ENCODE results near the gene ZFAND3. TPM values are rescaled to one million over a fixed set of nuclear protein-coding genes. Genes with fewer than 3 reads are reported as not detected.

The ZFAND3 gene
- total RNA-seq, 2 experiments from 2014 or later: 27.5 to 29.2 TPM

DNA sequence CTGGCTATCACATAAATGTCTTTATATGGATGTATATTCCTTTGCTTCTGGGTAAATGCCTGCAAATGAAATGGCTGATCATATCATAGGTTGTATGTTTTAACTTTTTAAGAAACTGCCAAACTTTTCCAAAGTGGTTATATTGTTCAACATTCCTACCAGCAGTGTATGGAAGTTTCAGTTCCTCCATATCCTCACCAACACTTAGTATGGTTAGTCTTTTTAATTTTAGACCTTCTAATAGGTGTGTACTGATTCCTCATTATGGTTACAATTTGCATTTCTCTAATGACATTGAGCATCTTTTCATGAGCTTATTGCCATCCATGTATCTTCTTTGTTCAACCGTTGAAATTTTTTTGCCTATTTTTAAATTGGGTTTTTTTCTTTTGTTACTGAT lies 155.4 kb downstream of the ZFAND3 start:
- ATAC-seq: no peak
- Mint-ChIP-seq H3K36me3 (ENCODE audit: low read depth) (peaks cover 33% of the 10 kb centered on the region), H3K4me3 (no peak overlapping the region), H3K9me3 (ENCODE audit: insufficient read depth) (peaks cover 8% of the 10 kb centered on the region), H3K4me1 (ENCODE audit: low read depth) (peaks cover 24% of the 10 kb centered on the region), H3K27me3 (ENCODE audit: low read depth) (no peaks in the 10 kb centered on the region), H3K27ac (no peak overlapping the region)
- DNase-seq: no peak
- ChIA-PET CTCF (no interaction called here), POLR2A (no interaction called here)

DNA sequence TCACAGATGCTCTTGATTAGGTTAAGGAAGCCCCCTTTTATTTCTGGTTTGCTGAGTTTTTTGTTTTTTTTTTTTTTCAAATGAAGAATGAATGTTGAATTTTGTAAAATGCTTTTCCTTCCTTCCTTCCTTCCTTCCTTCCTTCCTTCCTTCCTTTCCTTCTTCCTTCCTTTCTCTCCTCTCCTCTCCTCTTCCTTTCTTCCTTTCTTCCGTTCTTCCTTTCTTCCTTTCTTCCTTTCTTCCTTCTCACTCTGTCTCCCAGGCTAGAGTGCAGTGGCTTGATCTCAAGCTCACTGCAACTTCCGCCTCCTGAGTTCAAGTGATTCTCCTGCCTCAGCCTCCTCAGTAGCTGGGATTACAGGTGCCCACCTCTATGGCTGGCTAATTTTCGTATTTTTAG lies 158.2 kb downstream of the ZFAND3 start:
- H3K9me3 Mint-ChIP-seq (ENCODE audit: insufficient read depth): peaks cover 8% of the 10 kb centered on the region
- no peaks in the 10 kb centered on the region for H3K27me3 Mint-ChIP-seq (ENCODE audit: low read depth)
- H3K4me3 Mint-ChIP-seq: no peak overlapping the region
- no peak overlapping the region for H3K27ac Mint-ChIP-seq
- H3K36me3 Mint-ChIP-seq (ENCODE audit: low read depth): peaks cover 28% of the 10 kb centered on the region
- ChIA-PET CTCF (no interaction called here), POLR2A (no interaction called here)
- DNase-seq (no peak), ATAC-seq (no peak)
- peaks cover 13% of the 10 kb centered on the region for H3K4me1 Mint-ChIP-seq (ENCODE audit: low read depth)

DNA sequence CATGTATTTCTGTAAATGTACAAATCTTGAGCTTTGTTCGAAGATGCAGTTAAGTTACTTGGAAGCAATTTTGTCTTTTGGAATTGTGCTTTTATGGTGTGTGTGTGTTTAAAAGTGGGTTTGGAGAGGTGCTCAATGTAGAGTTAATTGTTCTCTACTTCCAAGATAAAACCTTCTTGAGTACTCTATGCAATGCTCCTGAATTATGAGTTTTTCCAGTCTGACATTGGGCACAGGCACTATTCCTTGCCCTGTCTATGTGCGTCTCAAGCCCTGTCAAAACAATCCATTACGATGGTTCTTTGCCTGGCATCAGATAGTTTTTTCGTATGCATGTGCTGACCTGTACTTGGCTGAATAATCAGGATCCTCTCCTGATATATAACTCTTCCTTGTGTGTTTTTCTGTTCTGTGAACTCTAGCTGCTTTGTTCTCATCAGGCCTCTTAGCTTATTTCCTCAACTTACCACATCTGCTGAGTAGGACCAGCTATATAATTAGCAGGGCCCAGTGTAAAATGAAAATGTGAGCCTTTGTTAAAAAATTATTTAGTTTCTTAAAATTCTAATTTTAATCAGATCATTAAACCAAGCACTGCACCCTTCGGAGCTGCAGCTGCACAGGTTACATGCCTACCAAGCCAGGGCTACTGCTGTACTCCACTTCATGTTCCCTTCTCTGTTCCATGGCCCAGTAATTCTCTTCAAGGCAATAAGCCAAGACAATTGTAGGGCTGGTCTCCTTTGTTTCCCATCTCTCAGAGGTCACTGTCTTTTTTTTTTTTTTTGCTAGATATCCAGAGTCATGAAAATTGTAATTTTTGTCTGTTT lies 160.1 kb downstream of the ZFAND3 start:
- Mint-ChIP-seq H3K9me3 (ENCODE audit: insufficient read depth) (peaks cover 4% of the 10 kb centered on the region), H3K4me1 (ENCODE audit: low read depth) (peaks cover 20% of the 10 kb centered on the region), H3K27me3 (ENCODE audit: low read depth) (no peaks in the 10 kb centered on the region), H3K4me3 (no peak overlapping the region), H3K27ac (no peak overlapping the region), H3K36me3 (ENCODE audit: low read depth) (peaks cover 17% of the 10 kb centered on the region)
- ATAC-seq (no peak), DNase-seq (no peak)
- POLR2A ChIA-PET: no interaction called here
- CTCF ChIA-PET: no interaction called here

DNA sequence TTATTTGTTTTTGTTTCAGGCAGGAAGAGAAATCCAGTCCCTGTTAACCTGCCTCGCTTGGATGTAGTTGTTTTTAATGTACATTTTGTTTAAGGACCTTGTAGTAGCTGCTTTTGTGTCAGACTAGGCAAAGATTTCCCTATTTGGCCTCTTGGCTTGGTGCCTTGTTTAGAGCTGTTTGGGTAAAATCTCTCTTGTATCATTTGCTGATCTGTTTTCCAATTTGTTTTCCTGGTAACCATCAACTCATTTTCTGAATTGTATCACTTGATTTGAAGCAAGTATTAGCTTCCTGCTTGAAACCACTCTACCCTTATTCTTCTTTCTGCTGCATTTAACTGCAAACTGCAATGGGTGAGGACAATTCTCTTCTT lies 160.7 kb downstream of the ZFAND3 start:
- peaks cover 13% of the 10 kb centered on the region for H3K36me3 Mint-ChIP-seq (ENCODE audit: low read depth)
- H3K4me1 Mint-ChIP-seq (ENCODE audit: low read depth): peaks cover 20% of the 10 kb centered on the region
- H3K27me3 Mint-ChIP-seq (ENCODE audit: low read depth): no peaks in the 10 kb centered on the region
- ChIA-PET POLR2A (no interaction called here), CTCF (no interaction called here)
- no peak for DNase-seq
- no peak overlapping the region for H3K4me3 Mint-ChIP-seq
- no peaks in the 10 kb centered on the region for H3K9me3 Mint-ChIP-seq (ENCODE audit: insufficient read depth)
- no peak for ATAC-seq
- no peak overlapping the region for H3K27ac Mint-ChIP-seq

DNA sequence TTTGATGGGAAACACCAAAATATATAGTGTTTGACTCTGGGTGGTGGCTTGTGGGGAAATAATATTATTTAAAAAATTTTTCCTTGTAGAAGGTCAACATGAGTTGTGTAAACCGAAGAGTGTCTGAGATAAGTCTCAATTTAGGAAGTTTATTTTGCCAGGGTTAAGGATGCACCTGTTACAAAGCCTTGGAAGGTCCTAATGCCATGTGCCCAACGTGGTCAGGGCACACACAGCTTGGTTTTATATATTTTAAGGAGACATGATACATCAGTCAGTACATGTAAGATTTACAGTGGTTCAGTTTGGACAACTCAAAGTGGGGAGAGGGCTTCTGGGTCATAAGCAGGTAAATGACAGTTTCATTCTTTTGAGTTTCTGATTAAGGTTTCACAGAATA lies 162.1 kb downstream of the ZFAND3 start:
- CTCF ChIA-PET: interaction anchor here (1.4 kb wide), 1 partner anchor 123 kb away, joined by 3 read pairs; no protein-coding TSS in a partner anchor
- DNase-seq (no peak), ATAC-seq (no peak)
- Mint-ChIP-seq H3K27ac (no peak overlapping the region), H3K9me3 (ENCODE audit: insufficient read depth) (no peaks in the 10 kb centered on the region), H3K4me1 (ENCODE audit: low read depth) (peaks cover 26% of the 10 kb centered on the region), H3K4me3 (no peak overlapping the region), H3K36me3 (ENCODE audit: low read depth) (peaks cover 4% of the 10 kb centered on the region), H3K27me3 (ENCODE audit: low read depth) (no peaks in the 10 kb centered on the region)
- POLR2A ChIA-PET: no interaction called here

DNA sequence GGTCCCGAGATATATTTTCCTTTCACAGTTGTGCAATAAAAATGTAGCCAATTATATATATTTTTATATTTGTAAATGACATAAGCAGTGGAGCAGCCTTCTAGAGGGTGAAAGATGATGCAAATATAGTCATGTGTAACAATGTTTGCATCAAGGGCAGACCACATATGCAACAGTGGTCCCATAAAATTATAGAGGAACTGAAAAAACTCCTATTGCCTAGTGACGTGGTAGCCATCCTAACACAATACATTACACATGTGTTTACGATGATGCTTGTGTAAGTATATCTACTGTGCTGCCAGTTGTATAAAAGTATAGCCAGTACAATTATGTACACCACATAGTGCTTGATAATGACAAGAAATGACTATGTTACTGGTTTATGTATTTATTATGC lies 162.8 kb downstream of the ZFAND3 start:
- no peak overlapping the region for H3K4me3 Mint-ChIP-seq
- H3K27ac Mint-ChIP-seq: no peak overlapping the region
- no peaks in the 10 kb centered on the region for H3K9me3 Mint-ChIP-seq (ENCODE audit: insufficient read depth)
- H3K36me3 Mint-ChIP-seq (ENCODE audit: low read depth): peaks cover 4% of the 10 kb centered on the region
- peaks cover 3% of the 10 kb centered on the region for H3K27me3 Mint-ChIP-seq (ENCODE audit: low read depth)
- no peak for ATAC-seq
- DNase-seq: no peak
- H3K4me1 Mint-ChIP-seq (ENCODE audit: low read depth): peaks cover 29% of the 10 kb centered on the region
- ChIA-PET CTCF (interaction anchor here (0.6 to 1.3 kb wide), 2 partner anchors 9 to 105 kb away, joined by 3 read pairs; no protein-coding TSS in a partner anchor), POLR2A (no interaction called here)

DNA sequence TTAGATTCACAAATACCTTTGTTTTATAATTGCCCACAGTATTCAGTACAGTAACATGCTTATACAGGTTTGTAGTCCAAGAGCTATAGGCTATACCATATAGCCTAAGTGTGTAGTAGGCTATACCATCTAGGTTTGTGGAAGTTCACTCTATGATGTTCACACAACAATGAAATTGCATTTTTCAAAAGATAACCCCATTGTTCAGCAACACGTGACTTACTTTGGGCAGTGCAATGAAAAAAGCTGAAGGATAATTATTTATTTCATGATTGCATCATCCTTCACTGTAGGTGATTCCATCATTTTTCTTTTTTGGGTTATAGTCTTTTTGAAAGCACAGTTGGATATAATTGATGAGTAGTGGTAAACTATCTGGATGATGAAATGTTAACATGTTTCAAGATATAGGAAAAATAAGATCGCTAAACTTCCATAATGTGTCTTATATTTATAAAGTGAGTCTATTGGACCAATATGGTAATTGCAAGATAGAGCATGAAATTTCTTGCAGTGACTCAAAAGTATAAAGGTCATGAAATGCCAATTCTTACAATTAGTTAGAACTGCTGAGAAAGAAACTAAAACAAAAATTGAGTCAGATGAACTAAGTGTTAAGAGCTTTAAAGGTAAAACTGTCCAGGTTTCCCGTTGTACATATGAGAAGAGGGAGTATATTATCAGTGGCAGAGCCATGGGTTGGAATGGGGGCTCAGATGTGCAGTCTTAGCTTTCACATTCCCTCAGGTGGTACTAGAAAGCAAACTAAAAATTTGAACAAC lies 164.4 kb downstream of the ZFAND3 start:
- H3K27ac Mint-ChIP-seq: no peak overlapping the region
- H3K27me3 Mint-ChIP-seq (ENCODE audit: low read depth): peaks cover 3% of the 10 kb centered on the region
- peaks cover 2% of the 10 kb centered on the region for H3K36me3 Mint-ChIP-seq (ENCODE audit: low read depth)

DNA sequence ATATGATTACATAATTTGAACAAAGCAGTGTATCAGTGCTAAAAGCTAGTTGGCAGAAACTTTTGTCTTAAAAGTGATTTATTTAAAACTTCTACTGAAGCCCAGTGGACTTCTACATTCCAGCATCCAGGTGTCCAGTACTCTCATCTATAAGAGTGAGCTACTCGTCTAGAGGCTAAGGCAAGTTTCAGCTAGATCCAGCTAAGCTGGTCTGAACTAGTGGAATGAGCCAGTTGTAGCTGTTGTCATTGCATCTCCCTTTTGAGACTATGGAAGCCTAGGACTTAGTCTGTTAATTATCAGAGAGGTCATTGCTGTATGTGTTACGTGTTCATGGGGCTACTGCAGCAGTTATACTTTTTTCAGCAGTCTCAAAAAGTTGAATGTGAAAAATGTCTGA lies 165.1 kb downstream of the ZFAND3 start:
- Mint-ChIP-seq H3K36me3 (ENCODE audit: low read depth) (peaks cover 2% of the 10 kb centered on the region), H3K4me3 (no peak overlapping the region), H3K9me3 (ENCODE audit: insufficient read depth) (no peaks in the 10 kb centered on the region), H3K27ac (no peak overlapping the region), H3K27me3 (ENCODE audit: low read depth) (peaks cover 3% of the 10 kb centered on the region), H3K4me1 (ENCODE audit: low read depth) (peaks cover 26% of the 10 kb centered on the region)
- ATAC-seq: no peak
- DNase-seq: no peak
- ChIA-PET POLR2A (interaction anchor here (0.6 kb wide), 1 partner anchor 1474 kb away, joined by 3 read pairs; no protein-coding TSS in a partner anchor), CTCF (interaction anchor here (0.6 to 1.6 kb wide), 3 partner anchors 10 to 279 kb away, joined by 3 to 5 read pairs (median 3); no protein-coding TSS in a partner anchor)

More for the DNA sequence above, 164.4 kb downstream of the ZFAND3 start:
- peaks cover 26% of the 10 kb centered on the region for H3K4me1 Mint-ChIP-seq (ENCODE audit: low read depth)
- no peak overlapping the region for H3K4me3 Mint-ChIP-seq
- ATAC-seq: no peak
- POLR2A ChIA-PET: interaction anchor here (0.6 kb wide), 1 partner anchor 1473 kb away, joined by 3 read pairs; no protein-coding TSS in a partner anchor
- no peaks in the 10 kb centered on the region for H3K9me3 Mint-ChIP-seq (ENCODE audit: insufficient read depth)
- no peak for DNase-seq
- CTCF ChIA-PET: interaction anchor here (0.6 to 1.4 kb wide), 2 partner anchors 10 to 279 kb away, joined by 3 to 5 read pairs; no protein-coding TSS in a partner anchor

DNA sequence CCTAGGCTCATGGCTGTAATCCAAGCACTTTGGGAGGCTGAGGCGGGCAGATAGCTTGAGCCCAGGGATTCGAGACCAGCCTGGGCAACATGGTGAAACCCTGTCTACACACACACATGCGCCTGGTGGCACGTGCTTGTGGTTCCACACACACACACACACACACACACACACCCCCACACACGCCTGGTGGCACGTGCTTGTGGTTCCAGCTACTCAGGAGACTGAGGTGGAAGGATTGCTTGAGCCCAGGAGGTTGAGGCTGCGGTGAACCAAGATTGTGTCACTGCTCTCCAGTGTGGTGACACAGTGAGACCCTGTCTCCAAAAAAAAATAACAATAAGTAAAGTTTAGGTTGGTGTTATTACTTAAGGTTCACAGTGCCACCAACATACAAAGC lies 165.8 kb downstream of the ZFAND3 start:
- no peak overlapping the region for H3K4me3 Mint-ChIP-seq
- no peaks in the 10 kb centered on the region for H3K9me3 Mint-ChIP-seq (ENCODE audit: insufficient read depth)
- H3K36me3 Mint-ChIP-seq (ENCODE audit: low read depth): peaks cover 2% of the 10 kb centered on the region
- peaks cover 3% of the 10 kb centered on the region for H3K27me3 Mint-ChIP-seq (ENCODE audit: low read depth)
- H3K27ac Mint-ChIP-seq: no peak overlapping the region
- DNase-seq (peak; percentile 55), ATAC-seq (peak; percentile 58)
- ChIA-PET CTCF (interaction anchor here (1.1 to 1.6 kb wide), 2 partner anchors 47 to 202 kb away, joined by 3 read pairs; no protein-coding TSS in a partner anchor), POLR2A (no interaction called here)
- peaks cover 23% of the 10 kb centered on the region for H3K4me1 Mint-ChIP-seq (ENCODE audit: low read depth)

DNA sequence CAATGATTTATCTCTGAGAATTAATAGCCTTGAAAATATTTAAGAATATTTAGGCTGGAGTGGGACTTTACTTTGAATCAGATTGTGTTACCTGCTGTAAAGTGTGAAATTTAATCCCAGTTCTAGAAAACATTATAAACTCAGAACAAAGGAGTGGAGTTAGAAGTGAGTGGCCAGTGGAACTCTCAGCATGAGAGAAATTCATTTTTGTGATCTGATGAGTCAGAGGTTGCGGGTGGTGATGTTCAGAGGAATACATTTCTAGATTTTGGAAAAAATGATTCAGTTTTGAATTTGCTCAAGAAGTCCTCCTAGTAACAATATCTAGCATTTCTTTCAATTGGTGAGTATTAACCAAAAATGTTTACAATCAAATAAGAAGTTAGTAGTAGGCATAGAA lies 167.5 kb downstream of the ZFAND3 start:
- ChIA-PET CTCF (no interaction called here), POLR2A (no interaction called here)
- Mint-ChIP-seq H3K36me3 (ENCODE audit: low read depth) (peaks cover 2% of the 10 kb centered on the region), H3K9me3 (ENCODE audit: insufficient read depth) (no peaks in the 10 kb centered on the region), H3K4me1 (ENCODE audit: low read depth) (peaks cover 21% of the 10 kb centered on the region), H3K4me3 (no peak overlapping the region), H3K27ac (no peak overlapping the region), H3K27me3 (ENCODE audit: low read depth) (peaks cover 3% of the 10 kb centered on the region)
- no peak for ATAC-seq
- no peak for DNase-seq

DNA sequence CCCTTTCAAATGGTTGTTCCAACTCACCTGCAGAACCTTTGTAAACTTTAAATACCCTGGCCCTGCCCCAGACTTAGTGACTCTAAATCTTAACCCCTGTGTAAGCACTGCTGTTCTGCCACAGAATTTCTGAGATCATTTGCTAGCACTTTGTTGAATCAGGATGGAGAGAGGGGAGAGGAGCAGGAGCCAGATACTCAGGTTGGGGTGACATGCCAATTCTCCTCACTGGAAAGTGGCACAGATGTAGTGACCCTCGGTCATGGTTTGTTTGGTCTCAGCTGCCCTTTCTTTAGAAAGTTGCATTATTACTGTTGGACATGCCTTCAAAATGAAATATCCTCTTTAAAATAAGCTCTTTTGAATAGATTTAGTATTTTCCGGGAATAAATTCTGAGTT lies 168.0 kb downstream of the ZFAND3 start:
- ChIA-PET CTCF (no interaction called here), POLR2A (no interaction called here)
- Mint-ChIP-seq H3K9me3 (ENCODE audit: insufficient read depth) (no peaks in the 10 kb centered on the region), H3K36me3 (ENCODE audit: low read depth) (peaks cover 2% of the 10 kb centered on the region), H3K27ac (no peak overlapping the region), H3K4me1 (ENCODE audit: low read depth) (peaks cover 21% of the 10 kb centered on the region), H3K27me3 (ENCODE audit: low read depth) (peaks cover 3% of the 10 kb centered on the region), H3K4me3 (no peak overlapping the region)
- ATAC-seq (no peak), DNase-seq (no peak)

DNA sequence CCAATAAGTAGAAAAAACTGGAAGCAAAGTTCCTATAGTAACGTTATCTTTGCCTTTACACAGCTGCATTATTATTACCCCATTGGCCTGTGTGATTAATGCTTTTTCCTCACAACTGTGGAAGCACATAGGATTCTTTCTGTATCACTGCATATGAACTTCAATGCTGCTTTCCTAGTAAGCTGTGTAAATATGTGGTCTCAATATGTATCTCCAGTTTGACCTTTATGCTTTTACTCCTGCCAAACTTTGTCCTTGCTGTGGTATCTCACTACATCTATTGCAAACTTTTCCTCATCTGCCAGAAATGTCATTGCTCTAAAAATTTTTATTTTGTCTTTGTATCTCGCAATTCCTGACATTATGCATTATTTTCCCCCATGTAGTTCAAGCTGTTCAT lies 168.6 kb downstream of the ZFAND3 start:
- DNase-seq: no peak
- CTCF ChIA-PET: interaction anchor here (0.6 to 1.0 kb wide), 2 partner anchors 37 to 195 kb away, joined by 3 read pairs; no protein-coding TSS in a partner anchor
- Mint-ChIP-seq H3K27ac (no peak overlapping the region), H3K9me3 (ENCODE audit: insufficient read depth) (no peaks in the 10 kb centered on the region), H3K36me3 (ENCODE audit: low read depth) (peaks cover 2% of the 10 kb centered on the region), H3K4me1 (ENCODE audit: low read depth) (peaks cover 21% of the 10 kb centered on the region), H3K27me3 (ENCODE audit: low read depth) (peaks cover 3% of the 10 kb centered on the region), H3K4me3 (no peak overlapping the region)
- ATAC-seq: no peak
- POLR2A ChIA-PET: no interaction called here

All from activated CD8-positive, alpha-beta T cell treated with anti-CD3 and anti-CD28 coated beads, Interleukin-2, amount 10 ng/mL, durations not matched to agents 7 days and 5 days (primary cell).